SW 1271 (cell line): ENCODE measurements around the gene THEMIS.
"Not testable (repeated sequence)": the region's sequence is repeated elsewhere in the genome, so short reads cannot be mapped to it uniquely, and the experiment has no call there.

Source experiments
- DNase-seq, 2 experiments: peaks; one replicate each; lab custom pipeline; 2025; lab: John Stamatoyannopoulos, UW

THEMIS gene, protein sequence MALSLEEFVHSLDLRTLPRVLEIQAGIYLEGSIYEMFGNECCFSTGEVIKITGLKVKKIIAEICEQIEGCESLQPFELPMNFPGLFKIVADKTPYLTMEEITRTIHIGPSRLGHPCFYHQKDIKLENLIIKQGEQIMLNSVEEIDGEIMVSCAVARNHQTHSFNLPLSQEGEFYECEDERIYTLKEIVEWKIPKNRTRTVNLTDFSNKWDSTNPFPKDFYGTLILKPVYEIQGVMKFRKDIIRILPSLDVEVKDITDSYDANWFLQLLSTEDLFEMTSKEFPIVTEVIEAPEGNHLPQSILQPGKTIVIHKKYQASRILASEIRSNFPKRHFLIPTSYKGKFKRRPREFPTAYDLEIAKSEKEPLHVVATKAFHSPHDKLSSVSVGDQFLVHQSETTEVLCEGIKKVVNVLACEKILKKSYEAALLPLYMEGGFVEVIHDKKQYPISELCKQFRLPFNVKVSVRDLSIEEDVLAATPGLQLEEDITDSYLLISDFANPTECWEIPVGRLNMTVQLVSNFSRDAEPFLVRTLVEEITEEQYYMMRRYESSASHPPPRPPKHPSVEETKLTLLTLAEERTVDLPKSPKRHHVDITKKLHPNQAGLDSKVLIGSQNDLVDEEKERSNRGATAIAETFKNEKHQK

DNA sequence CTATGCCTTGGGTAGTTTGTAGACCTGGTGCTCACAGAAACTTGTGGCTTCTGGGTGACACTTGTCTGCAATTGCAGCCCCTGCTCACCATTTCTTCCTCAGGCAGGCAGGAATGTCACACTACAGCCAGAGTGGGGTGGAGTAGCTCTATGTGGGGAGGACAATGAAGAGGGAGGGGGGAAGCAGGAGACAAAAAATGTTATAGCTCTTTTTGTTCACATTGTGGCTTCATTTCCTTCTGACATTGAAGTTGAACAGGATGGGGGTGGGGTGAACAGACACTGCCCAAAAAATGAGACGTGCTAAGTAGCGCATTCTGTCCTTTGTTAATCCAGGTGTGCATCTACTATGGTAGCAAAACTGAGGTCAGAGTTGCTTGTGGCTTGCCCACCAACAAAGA is at the start of gene THEMIS:
Gene THEMIS (minus strand): TSS at position 124 of the 400 bp plus-strand sequence. CDS start 126 bp downstream, outside the sequence.
- DNase-seq: no peak

DNA sequence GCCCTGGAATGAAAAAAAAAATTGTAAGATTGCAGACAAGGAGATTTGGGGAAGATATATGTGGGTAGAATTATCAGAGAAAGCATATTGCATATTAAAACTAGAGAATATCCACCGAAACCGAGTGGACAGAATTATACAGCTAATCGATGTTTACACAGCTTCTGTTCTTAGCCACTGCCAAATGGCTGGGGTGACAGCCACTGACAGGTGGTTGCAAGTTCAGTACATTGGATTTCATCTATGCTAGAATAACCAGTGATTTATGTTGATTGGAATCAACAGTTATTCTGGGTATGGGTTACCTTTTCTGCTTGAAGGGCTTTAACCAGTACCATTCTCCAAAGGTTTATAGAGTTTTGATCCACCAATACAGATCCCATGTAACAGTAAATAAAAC is 48.4 kb upstream of the THEMIS start:
- DNase-seq: no peak

DNA sequence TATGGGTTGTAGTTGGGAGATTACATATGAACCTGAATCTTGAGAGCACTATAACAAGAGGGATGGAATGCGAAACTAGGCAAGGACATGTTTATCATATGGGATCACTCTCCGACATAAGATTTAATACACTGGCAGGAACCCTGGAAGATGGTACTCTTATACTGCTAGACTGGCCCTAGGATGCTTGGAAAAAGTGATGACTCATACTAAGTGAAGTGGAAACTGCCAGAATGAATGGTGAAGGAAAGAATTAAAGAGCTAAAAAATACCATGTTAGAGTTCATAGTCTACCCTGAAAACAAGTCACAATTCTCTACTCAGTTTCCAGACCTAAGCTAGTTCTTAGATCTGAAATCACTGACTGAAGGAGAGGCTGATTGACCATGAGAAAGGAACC is 45.5 kb upstream of the THEMIS start:
- DNase-seq: no peak

DNA sequence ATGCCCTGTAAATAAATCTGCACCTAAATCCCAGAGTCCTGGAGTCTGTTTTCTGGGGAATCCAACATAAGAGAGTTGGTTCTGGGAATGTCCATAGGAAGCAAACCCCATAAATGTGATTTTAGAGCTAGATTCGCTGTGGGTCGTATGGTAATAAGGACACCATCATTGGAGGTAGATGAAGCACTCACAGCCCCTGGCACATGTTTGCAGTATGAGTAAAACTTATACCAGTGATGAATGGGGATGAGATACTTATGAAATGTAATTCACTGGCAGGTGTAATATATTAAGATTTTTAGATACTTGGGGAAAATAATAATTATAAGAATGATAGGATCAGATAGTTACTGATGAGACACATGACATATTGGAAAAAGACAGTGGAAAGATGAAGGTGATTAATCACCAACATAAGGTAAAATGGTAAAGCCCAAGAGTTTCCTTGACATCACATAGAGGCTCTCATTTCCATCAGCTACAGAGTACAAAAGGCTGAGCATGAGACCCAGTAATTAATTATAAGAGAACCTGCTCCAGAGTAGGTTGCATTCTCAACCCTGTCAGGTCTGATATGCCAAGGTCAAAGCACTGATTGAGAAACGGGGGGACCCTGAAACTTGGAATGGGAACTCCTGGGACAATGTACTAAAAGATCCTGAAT is 44.7 kb upstream of the THEMIS start:
- DNase-seq: no peak

DNA sequence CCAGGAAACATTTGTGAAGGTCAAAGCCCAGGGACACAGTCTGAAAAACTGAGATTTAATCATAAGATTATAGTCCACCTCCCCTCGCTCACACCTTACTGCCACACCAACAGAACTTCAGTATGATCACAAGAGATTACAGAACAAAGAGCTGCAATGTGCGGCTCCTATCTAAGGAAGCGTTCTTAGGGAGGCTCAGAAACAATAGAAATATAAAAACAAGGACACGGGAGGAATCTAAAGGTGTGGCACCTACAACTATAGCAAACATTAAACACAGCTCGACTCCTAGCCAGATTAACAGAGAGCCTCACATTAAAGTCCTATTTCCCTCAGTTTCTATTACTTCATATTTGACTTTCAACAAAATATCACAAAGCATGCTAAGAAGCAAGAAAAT is 40.4 kb upstream of the THEMIS start:
- DNase-seq: no peak

DNA sequence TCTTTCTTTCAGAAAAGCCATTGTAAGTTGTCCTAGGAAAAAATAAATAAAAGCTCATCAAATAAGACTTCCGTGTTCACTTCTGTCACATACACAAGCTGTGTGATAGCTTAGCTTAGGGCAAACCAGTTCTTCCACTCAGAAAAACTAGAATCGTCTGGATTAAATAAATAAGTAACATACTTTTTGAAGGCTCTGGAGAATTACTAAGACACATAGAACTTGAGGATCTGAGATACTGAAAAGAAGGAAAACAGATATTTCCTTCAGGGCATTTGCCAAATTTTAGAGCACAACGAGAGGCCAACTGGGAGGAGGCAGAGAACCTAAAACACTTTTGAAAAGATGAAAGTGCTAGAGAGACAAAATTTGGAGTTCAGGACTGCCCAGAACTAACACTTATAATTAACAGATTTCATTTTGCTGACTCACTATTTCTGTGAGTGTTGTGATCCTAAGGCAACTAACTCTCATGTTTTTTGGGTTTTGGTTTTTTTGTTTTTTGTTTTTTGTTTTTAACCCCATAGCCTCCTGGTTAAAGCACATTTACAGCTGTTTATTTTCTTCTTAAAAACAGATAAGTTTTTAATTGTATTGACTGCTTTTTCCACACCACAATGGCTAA is 38.7 kb upstream of the THEMIS start:
- no peak for DNase-seq

DNA sequence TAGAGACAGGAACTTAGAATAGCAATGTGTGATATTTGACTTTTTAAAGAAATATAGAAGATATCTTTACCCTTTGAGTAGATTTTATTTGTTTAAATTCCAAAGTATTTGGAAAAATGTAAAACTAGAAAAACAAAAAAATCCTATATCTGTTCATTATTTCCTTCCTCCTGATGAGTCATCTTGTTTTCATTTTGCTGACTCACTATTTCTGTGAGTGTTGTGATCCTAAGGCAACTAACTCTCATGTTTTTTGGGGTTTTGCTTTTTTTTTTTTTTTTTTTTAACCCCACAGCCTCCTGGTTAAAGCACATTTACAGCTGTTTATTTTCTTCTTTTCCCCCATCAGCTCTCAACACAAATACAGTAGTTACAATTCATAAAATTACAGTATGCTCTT is 37.8 kb upstream of the THEMIS start:
- peak in 1 of 2 experiments; percentile 46 for DNase-seq

DNA sequence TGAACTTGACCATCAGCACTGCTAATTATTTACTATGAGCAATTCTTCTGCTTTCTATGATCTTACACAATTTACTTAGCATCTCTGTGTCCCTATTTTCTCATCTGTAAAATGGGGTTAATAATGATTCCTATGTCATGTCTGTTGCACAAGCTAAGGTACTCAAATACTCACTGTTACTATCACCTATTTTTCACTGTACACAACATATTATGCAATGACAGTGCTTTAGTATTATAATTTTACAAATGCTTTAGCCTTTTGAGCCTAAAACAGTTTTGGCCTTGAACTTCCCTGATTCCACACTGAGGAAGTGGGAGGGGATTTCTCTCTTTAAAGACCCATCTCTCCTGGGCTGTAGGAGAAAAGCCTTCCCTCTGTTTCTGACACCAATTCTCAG is 36.9 kb upstream of the THEMIS start:
- DNase-seq: no peak

DNA sequence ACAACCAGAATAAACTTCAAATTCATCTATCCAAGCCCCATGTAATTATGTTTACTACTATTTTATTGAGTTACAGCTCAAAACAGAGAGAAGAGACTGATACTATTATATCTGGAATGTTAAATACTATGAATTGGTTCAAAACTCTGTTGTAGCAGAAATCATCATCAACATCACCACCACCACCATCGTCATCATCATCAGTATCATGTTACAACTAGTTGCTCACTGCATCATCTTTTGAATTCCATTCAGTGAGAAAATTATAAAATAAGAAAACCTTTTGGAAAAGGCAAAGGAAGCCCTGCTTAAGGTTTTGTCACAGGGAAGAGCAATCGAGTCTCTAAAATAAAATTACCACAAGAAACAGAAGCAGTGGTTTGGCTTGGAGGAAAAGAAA is 36.2 kb upstream of the THEMIS start:
- no peak for DNase-seq

DNA sequence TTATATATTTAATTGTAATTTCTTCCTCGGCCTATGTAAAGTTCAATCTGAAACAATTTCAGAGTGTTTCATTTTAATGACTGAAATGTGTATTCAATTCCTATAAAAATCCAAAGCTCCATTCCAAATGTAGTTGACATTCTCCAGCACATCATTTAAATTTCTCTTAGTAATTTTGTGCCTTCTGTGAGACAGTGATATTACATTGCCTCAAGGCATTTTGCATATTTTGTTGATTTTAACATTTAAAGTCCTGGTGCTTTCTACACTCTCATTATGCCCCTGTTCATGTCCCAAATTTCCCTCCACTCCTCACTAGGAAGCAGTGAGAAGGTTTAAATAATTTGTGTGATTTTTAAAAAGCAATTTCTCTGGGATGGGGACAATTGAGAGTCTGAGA is 34.1 kb upstream of the THEMIS start:
- no peak for DNase-seq

DNA sequence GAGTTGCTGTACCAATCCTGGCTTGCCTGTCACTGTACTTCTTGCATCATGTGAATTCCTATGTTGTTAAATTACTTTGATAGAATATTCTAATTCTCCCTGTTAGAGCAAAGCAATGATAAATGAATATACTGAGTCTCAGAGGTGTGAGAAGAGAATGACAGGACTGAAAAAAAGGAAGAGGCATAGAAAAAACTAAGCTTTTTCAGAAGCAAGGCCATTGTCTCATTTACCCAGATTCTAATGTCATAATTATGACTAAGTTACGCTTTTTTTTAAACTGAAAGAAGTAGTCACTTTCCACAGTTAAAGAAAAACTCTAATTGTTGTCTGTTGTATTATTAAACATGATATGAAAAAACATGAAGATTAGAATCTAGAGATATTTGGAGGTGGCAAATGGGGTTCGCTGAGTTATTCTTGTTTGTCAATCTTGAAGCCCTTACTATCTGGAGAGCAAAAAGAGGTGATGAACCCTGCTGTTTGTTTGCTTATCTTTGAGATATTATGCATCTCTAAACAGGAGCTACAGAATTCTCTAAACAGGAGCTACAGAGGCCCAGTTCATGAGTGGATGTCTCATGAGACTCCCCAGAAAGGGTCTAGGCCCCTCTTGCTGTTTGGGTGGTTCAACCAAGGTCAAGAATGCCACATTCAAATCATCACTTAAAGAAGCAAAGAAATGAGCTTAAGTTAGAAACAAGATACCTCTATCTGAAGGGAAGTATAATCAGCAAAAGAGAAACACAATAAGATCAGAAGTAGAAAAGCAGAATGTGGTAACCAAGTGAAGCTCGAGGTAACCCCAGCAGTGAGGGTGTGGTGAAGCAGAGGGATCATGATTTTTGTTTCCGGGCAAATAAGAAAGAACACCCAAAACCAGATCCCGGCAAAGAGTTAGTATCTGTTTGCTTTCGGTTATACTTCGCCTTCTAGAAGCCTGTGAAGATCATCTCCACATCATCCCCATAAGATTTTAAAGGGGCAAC is 33.3 kb upstream of the THEMIS start:
- DNase-seq: no peak

DNA sequence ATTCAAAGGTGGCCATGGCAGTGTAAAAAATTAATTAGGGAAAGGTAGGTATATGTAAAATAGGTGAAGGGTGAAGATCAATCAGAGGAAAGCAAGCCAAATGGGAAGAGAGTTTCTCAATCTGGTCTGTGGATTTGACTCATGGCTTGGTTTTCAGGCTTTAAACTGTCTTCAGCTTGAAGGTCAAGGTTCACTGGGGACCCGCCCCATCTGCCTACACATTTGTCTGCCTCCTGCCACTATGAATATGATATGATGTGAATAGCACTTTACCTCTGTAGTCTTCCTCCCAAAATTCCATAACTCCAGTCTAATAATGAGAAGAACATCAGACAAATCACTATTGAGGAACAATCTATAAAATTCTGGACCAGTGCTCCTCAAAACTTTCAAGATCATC is 32.3 kb upstream of the THEMIS start:
- no peak for DNase-seq

DNA sequence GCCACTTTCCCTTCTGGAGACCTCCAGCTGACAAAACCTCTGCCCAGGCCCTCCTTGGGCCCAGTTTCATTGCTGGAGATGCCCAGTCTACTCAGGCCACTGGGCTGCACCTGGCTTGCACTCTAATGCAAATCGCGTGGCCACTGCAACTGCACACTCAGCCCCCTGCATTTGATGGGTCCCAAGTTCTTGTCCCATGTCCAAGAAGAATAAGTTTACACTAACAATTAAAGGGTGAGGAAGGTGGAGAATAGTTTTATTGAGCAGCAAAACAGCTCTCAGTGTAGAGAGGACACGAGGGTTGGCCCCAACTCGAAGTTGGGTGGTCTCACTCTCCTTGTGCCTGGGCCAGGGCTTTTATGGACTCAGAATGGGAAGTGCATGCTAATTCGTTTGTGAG is 31.9 kb upstream of the THEMIS start:
- no peak for DNase-seq

DNA sequence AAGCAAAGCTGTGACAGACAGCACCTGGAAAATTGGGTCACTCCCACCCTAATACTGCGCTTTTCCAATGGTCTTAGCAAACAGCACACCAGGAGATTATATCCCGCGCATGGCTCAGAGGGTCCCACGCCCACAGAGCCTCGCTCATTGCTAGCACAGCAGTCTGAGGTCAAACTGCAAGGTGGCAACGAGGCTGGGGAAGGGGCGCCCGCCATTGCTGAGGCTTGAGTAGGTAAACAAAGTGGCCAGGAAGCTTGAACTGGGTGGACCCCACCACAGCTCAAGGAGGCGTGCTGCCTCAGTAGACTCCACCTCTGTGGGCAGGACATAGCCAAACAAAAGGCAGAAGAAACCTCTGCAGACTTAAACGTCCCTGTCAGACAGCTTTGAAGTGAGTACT is 25.6 kb upstream of the THEMIS start:
- not testable (repeated sequence) for DNase-seq

DNA sequence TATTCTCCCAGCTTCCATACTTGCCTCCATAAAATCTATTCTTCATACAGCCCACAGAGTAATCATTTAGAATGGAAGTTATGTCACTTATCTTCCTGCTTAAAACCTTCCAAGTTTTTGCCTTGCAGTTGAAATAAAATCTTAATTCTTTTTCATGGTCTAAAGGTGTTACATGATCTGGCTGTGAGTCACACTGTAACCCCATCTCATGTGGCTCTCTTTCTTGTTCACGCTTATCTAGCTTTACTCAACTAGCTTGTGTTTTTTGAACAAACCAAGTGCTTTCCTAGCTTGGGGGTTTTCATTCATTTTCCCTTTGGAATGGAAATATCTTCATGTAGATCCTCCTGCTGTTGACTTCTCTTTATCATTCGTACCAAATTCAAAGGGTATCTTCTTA is 23.6 kb upstream of the THEMIS start:
- DNase-seq: no peak

DNA sequence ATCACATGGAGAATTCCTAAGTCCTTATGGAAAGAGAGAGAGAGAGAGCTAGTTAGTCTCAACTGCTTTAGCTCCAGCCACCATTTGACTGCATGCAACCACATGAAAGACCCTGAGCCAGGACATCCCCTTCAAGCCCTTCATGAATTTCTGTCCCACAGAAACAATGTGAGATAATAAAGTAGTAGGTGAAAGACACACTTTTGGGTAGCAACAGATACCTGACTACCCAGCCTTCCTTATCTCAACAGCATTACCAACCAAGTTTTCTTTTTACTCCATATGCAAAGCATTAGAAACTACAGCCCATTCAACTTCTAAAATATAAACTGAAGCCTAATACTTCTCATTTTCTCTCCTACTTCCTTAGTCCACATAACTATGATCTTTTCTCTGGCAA is 23.2 kb upstream of the THEMIS start:
- no peak for DNase-seq

DNA sequence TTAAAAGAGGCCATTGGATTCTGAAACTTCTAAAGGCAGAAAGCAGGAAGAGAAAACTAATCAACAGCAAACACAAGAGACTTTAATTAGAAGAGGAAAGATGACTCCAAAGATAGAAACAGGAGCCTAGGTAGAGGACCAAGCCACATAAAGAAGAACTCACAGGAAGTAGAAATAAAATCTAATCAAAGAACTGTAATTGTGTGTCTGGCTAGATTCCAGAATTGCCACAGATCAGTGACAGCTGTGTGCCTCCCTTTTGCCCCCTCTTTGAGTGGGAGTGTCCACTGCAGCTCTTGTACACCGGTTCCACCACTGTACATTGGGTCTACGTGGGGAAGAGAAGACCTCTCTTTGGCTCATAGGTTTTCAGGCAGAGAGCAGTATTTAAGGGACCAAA is 22.3 kb upstream of the THEMIS start:
- DNase-seq: no peak

DNA sequence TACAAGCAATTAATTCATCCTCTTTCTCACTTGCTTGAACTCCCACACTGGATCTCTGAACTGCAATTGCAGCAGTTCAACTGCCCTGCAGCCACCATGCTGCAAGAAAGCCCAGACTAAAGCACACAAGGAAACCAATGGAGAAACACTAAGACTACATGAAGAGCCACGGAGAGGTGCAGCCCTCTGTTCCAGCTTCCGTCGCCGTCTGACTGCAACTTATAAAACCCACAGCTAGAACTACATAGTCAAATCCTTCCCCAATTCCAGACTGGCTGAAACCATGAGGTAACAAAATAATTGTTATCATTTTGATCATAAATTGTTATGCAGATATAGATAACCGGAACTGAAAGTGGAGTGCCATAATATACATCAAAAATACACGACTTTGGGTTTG is 21.1 kb upstream of the THEMIS start:
- DNase-seq: no peak

DNA sequence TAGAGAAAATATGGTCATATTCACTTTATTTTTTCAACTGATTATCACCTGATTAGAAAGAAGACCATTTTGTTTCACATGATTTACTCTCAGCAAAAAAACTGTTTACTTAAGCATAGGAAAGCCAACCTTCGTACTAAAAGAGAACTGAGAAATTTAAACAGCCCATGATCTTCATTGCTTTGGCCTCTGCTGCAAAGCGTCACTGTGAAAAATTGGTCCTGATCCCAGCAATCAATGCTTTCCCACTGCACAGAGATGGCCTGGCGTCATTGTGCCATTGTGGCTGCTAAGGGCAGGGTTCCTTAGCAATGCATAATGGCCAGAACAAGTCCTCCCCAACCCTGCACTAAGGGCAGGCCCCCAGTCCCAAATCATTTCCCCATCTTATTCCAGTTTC is 19.9 kb upstream of the THEMIS start:
- DNase-seq: no peak

DNA sequence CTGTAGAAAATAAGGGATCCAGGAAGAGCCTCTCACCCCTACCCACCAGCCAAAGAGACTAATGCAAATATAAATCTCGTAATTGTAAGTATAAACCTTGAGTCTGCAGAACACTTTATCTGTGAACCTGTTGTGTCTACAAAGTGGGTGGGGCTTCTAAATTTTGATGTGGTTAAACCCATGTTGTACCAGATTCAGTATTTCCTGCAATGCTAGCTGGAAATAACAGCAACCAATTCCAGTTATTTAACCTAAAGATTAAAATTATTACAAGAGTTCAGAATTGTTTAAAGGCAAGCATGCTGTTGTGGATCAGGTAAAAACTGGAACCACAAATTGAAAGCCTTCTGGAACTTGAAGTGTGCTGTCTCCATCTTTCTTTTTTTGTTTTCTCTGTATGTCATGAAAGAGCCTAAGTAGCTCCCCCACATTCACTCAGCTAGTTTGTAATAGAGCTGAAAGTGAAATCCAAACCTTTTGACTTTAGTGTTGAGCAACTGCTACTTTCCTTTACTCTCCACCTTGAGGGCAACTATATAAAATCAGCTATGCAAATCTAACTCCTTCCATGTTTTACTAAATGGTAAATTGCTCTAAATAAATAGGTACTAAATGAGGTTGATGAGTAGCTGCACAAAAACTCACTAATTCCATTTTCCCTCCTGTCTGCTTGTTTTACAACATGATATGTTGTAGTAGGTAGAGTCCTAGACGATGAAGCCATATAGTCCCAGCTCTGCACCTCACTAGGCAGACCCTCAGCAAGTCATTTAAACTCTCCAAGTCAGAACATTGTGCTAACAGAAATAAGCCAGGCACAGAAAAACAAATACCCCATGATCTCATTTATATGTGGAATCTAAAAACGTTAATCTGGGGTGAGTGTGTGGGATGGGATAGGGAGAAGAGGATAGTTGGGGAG is 17.9 kb upstream of the THEMIS start:
- no peak for DNase-seq
